Stimulated activated CD8-positive, alpha-beta memory T cell treated with anti-CD3 and anti-CD28 coated beads, Interleukin-4, amount 100 ng/mL, for 4 hours (primary cell): ENCODE data around the gene ARSB.
"Not testable (repeated sequence)": the region's sequence is repeated elsewhere in the genome, so short reads cannot be mapped to it uniquely, and the experiment has no call there.

ENCODE experiments used
- DNase-seq, 2 donors: peaks; one replicate each; pipeline ENCODE4 v3.0.0-alpha.2; 2020; ENCODE audit warnings: low read depth in 2 of 2, low spot score in 1 of 2

Gene ARSB

DNA sequence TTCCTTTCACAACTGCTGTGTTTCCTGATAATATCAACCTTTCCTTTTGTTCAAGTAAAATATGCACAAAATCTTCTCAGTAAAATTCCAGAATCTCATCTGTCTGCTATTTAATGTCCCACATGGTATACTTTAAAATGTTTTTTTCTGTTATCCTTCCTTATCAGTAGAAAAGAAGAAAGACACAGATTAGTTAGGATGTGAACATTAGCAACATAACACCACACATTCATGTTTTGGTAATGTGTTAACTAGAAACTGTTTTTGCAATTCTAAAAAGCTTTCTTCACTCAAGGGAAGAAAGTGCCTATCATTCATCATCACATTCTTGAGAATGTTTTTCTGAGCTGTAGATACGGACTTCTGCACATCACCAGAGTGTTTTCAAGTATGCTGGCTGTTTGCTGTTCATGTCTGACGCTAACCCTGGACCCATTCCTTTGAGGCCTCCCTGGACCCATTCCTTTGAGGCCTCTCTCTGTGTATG is 10.5 kb upstream of the ARSB start:
- DNase-seq = no peak

DNA sequence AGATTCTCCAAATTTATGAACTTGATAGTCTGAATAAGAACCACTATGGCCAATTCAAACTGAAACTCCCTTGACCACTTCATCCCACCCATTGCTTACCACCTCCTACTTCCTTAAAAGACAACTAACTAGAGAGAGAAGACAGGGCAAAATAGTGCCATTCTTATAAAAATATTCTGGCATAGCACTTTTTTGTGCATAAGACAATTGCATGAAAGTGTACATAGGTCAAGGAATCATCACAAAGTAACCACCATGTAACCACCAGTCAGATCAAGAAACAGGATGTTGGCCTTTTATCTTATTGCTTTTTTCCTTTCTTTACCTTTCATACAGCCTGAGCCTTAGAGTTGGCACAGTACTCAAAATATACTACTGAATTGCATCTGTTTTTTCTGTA is 8.1 kb upstream of the ARSB start:
- no peak for DNase-seq

DNA sequence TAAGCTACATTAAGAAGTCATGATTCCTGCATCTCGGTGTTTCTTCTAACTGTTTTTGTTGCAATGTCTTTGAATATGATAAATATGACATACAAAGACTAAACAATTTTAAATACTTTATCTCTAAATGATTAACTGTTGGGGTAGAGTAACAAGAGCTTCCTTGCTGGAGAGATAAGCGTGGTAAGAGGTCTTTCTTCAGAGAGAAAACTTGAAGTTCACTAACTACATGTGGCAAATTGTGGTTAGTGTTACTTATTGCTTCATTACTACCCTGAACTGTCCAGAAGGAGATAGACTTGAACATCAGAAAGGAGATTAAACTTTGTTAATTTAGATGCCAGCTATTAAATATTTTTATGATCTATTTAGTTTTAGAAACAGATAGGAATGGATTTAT is 7.0 kb upstream of the ARSB start:
- DNase-seq = no peak

- no peak for DNase-seq
These were observed 4.0 kb upstream of the ARSB start for GRCh38 chr5:78989080-78989479.

GRCh38 chr5:78985725-78986223 is 664 bp upstream of the ARSB start:
- DNase-seq = peak; percentile 7 to 14

- peak; percentile 57 to 64 for DNase-seq
These were observed 533 bp downstream of the ARSB start for GRCh38 chr5:78984439-78985115.

- no peak for DNase-seq
These were observed 1.3 kb downstream of the ARSB start for GRCh38 chr5:78983601-78984438.

DNA sequence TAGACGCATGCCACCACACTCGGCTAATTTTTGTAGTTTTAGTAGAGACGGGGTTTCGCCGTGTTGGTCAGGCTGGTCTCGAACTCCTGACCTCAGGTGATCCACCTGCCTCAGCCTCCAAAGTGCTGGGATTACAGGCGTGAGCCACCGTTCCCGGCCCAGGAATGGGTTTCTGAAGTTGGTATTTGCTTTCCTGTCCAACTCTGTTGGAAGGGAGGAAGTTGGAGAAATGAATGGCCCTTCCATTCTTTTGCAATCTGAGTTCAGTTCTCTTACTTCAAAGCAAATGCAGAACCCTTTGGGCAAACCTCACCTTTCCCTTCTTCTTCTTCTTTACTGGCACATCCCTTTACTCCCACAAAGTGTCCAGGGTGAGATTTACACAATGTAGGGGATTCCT is 1.9 kb downstream of the ARSB start:
- not testable (repeated sequence) for DNase-seq

GRCh38 chr5:78979909-78980308 is 5.2 kb downstream of the ARSB start:
- no peak for DNase-seq

GRCh38 chr5:78979117-78979742 is 5.9 kb downstream of the ARSB start:
- DNase-seq = no peak

- no peak for DNase-seq
These were observed 10.1 kb downstream of the ARSB start for GRCh38 chr5:78975035-78975434.

DNA sequence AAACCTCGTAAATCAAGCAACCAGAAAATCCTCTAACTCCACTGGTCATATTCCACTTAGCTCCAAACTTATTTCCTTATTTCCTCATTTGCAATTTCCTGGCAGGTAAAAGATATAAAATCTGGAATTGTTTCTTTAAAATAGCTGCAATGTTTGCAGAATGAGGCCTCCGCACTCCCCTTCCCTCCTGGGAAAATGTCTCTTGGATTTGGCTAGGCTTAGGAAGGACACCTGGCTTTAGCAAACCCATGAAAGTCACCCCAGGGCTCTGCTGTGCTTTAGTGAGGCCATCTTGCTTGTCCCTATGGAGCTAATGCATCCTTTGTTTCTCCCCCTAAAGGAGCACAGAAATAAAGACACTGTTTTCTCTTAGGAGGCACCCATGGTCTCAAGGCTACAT is 10.5 kb downstream of the ARSB start:
- no peak for DNase-seq

GRCh38 chr5:78974011-78974410 is 11.1 kb downstream of the ARSB start:
- DNase-seq = no peak

GRCh38 chr5:78972654-78973428 is 12.3 kb downstream of the ARSB start:
- no peak for DNase-seq

GRCh38 chr5:78971998-78972397 is 13.1 kb downstream of the ARSB start:
- no peak for DNase-seq

DNA sequence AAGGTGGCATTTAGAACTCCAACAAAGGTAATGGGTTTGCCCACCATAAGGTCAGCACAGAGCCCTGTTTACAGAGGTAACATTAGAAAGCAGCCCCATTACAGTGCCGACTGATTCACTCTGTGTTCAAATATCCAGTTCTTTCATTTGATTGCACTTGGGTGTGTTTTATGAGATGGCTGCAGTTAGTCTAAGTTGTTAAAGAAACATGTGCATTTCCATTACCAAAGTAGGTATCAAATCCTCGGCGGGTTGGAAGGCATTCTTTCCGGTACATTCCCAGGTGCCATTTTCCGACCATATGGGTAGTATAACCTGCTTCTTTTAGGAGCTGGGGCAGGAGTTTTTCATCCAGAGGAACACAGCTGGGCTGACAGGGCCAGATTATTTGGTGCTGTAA is 16.3 kb downstream of the ARSB start:
- no peak for DNase-seq

- DNase-seq = no peak
These were observed 20.2 kb downstream of the ARSB start for GRCh38 chr5:78964889-78965288.

DNA sequence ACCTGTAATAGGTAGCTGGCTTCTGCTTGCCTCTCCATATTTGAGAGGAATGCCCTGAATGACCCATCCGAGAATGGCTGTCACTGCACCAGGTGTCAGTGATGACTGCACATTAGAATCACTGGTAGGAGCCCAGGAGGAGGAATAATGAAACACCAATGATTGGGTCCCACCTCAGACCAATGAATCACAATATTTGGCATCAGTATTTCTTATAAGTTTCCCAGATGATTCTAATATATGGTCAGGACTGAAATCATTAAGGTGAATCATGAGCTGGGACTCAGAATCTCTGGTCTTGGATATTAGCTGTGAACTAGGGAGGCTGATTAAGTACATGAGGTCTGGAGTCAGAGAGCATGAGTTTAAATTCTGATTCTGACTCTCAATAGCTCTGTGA is 23.4 kb downstream of the ARSB start:
- no peak for DNase-seq

- DNase-seq = no peak
These were observed 25.3 kb downstream of the ARSB start for GRCh38 chr5:78959767-78960166.

DNA sequence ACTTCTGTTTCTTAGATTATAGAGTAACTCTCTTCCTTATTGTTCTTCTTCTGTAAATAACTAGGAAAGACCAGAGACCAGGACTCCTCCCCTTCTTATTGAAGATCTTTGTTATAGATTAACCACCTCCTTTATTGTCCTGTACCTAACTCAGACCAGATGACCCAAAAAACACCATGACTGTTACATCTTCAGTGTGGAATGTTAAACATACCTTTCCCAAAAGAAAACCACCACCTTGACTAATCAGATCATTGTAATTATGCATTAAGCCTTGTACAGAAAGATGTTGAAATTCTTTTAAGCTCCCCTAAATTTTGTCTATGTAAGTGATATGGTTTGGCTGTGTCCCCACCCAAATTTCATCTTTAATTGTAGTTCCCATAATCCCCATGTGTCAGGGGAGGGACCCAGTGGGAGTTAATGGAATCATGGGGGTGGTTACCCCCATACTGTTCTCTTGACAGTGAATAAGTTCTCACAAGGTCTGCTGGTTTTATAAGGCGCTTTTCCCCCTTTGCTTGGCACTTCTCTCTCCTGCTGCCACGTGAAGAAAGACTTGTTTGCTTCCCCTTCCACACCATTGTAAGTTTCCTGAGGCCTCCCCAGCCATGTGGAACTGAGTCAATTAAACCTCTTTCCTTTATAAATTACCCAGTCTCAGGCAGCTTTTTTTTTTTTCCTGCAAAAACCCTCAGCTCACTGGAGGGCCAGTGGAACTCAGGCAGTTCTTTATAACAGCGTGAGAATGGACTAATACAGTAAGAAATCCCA is 26.3 kb downstream of the ARSB start:
- no peak for DNase-seq
